WTC11 (cell line): ENCODE measurements around the gene ACBD4.

Experiments used
- CBFB ChIP-seq: sonication (generic); formaldehyde crosslinking; IDR thresholded peaks from 2 replicates; pipeline ENCODE4 v1.8.1; 2022; ENCODE audit warnings: mild to moderate bottlenecking, low read depth, missing genetic modification reagents
- CREB1 ChIP-seq: sonication (generic); formaldehyde crosslinking; IDR thresholded peaks from 2 replicates; pipeline ENCODE4 v1.8.0; 2023; ENCODE audit warnings: mild to moderate bottlenecking, missing genetic modification reagents
- CTCF ChIP-seq: fragments of 200-600 bp; IDR thresholded peaks from 2 replicates; pipeline ENCODE4 v1.8.0; 2022; ENCODE audit warnings: antibody characterized with exemption
- IRF2 ChIP-seq: sonication (generic); formaldehyde crosslinking; IDR thresholded peaks from 2 replicates; pipeline ENCODE4 v1.8.0; 2022; ENCODE audit warnings: low read depth, missing genetic modification reagents, borderline replicate concordance
- MLX ChIP-seq: sonication (generic); formaldehyde crosslinking; IDR thresholded peaks from 2 replicates; pipeline ENCODE4 v1.8.1; 2023; ENCODE audit warnings: mild to moderate bottlenecking, missing genetic modification reagents, moderate library complexity
- NR3C1 ChIP-seq: sonication (generic); formaldehyde crosslinking; conservative IDR thresholded peaks from 2 replicates; pipeline ENCODE4 v1.8.1; 2023; ENCODE audit warnings: low read depth, mild to moderate bottlenecking, missing genetic modification reagents
- TCF7 ChIP-seq: sonication (generic); formaldehyde crosslinking; IDR thresholded peaks from 2 replicates; pipeline ENCODE4 v1.8.0; 2022; ENCODE audit warnings: mild to moderate bottlenecking, low read depth, missing genetic modification reagents, moderate library complexity
- USF2 ChIP-seq: sonication (generic); formaldehyde crosslinking; IDR thresholded peaks from 2 replicates; pipeline ENCODE4 v1.8.1; 2023; ENCODE audit warnings: mild to moderate bottlenecking, missing genetic modification reagents, moderate library complexity
- ZNF281 ChIP-seq: sonication (generic); formaldehyde crosslinking; IDR thresholded peaks from 2 replicates; pipeline ENCODE4 v1.8.0; 2023; ENCODE audit warnings: mild to moderate bottlenecking, missing genetic modification reagents

GRCh38 chr17:45091778-45092425 lies 43.6 kb upstream of the ACBD4 start:
- TF ChIP-seq CTCF: no peak
- TF ChIP-seq NR3C1 (CRISPR knock-in tag): no peak
- TF ChIP-seq TCF7 (CRISPR knock-in tag): no peak
- TF ChIP-seq MLX (CRISPR knock-in tag): no peak
- no peak for TF ChIP-seq USF2 (CRISPR knock-in tag)
- TF ChIP-seq IRF2 (CRISPR knock-in tag): no peak
- no peak for TF ChIP-seq ZNF281 (CRISPR knock-in tag)
- no peak for TF ChIP-seq CREB1 (CRISPR knock-in tag)
- no peak for TF ChIP-seq CBFB (CRISPR knock-in tag)
